ENCODE results near the gene ISG20L2. TPM values are rescaled to one million over a fixed set of nuclear protein-coding genes. Genes with fewer than 3 reads are reported as not detected.

The ISG20L2 gene
- polyA plus RNA-seq, 1 of the 3 experiments (the other 2 are of a cell fraction) = 31.6 TPM

- TF ChIP-seq, protein P1, sequence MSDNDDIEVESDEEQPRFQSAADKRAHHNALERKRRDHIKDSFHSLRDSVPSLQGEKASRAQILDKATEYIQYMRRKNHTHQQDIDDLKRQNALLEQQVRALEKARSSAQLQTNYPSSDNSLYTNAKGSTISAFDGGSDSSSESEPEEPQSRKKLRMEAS (IDR thresholded peaks at IDR 0.05; ENCODE audit: low read depth) = no peak
- no peak for TF ChIP-seq YY1 (IDR thresholded peaks at IDR 0.05; ENCODE audit: low read depth)
- no peak for TF ChIP-seq FOXM1 (IDR thresholded peaks at IDR 0.05; ENCODE audit: low read depth)
- TF ChIP-seq MEF2A (IDR thresholded peaks at IDR 0.05; ENCODE audit: borderline replicate concordance, low read depth) = no peak
Observed at GRCh38 chr1:156740237-156740740, 11.7 kb upstream of the ISG20L2 start (continued).

GRCh38 chr1:156738916-156739315 is 10.3 kb upstream of the ISG20L2 start:
- H3K4me2 ChIP-seq = no peak overlapping the region
- ChIA-PET CTCF (interaction anchor here (0.7 to 8.6 kb wide), 6 partner anchors 10 to 189 kb away, joined by 3 to 42 read pairs (median 4); partner anchors contain the start of genes HDGF and ISG20L2), POLR2A (no interaction called here)
- H3K9ac ChIP-seq = no peak overlapping the region
- H3K27ac ChIP-seq (ENCODE audit: low read depth in 2 of 2, low read length in 1 of 2) = no peak overlapping the region
- H3K79me2 ChIP-seq (ENCODE audit: insufficient read depth) = peaks cover 28% of the 10 kb centered on the region
- DNase-seq = no peak
- no peak overlapping the region for H2AFZ ChIP-seq (ENCODE audit: low read depth)
- no peak for TF ChIP-seq FOXJ3 (CRISPR knock-in tag; IDR thresholded peaks at IDR 0.05)
- no peak for TF ChIP-seq PBX3 (IDR thresholded peaks at IDR 0.05)
- TF ChIP-seq ZBTB33 (IDR thresholded peaks at IDR 0.05; ENCODE audit: borderline replicate concordance, low read depth) = no peak
- no peak for TF ChIP-seq EP300 (IDR thresholded peaks at IDR 0.05; ENCODE audit: borderline replicate concordance in 1 of 2, low read depth in 1 of 2, low read length in 1 of 2)
- TF ChIP-seq RXRA (IDR thresholded peaks at IDR 0.05; ENCODE audit: borderline replicate concordance, low read depth) = no peak
- TF ChIP-seq SMC3 (IDR thresholded peaks at IDR 0.05; ENCODE audit: low read depth, low read length) = no peak
- TF ChIP-seq MEF2A (IDR thresholded peaks at IDR 0.05; ENCODE audit: borderline replicate concordance, low read depth) = no peak
- no peak for TF ChIP-seq NRF1 (IDR thresholded peaks at IDR 0.05; ENCODE audit: low read depth, low read length)
- no peak for TF ChIP-seq IRF3 (IDR thresholded peaks at IDR 0.05; ENCODE audit: low read depth, low read length)
- H3K9me3 ChIP-seq = no peaks in the 10 kb centered on the region
- no peaks in the 10 kb centered on the region for H3K9me2 ChIP-seq
- 95% methylated on average over 2 of the region's 2 CpGs for WGBS (ENCODE audit: low lambda C conversion rate)
- no peak overlapping the region for H3K4me3 ChIP-seq (ENCODE audit: low read depth in 2 of 2, low read length in 1 of 2)
- no peaks in the 10 kb centered on the region for H3K27me3 ChIP-seq (ENCODE audit: insufficient read depth)
- peaks cover 5 to 6% of the 10 kb centered on the region in 2 experiments; a peak in 3 of 4 replicates for H3K4me1 ChIP-seq (ENCODE audit: control insufficient read depth in 1 of 2, insufficient read depth in 2 of 2, low read depth in 1 of 2, low read length in 1 of 2)
- no peaks in the 10 kb centered on the region for H4K20me1 ChIP-seq (ENCODE audit: insufficient read depth)
- H3F3A ChIP-seq (replicated peaks; ENCODE audit: insufficient read depth) = peaks cover 22% of the 10 kb centered on the region
- H3K36me3 ChIP-seq (replicated peaks in 1 of 2; ENCODE audit: control insufficient read depth in 1 of 2, insufficient read depth in 2 of 2, low read length in 1 of 2) = peaks cover 14 to 57% of the 10 kb centered on the region in 2 experiments

Measured in SK-N-SH (cell line).